Measurements from ENCODE around the gene KLHL3. TPM values are rescaled to one million over a fixed set of nuclear protein-coding genes. Genes with fewer than 3 reads are reported as not detected.

Gene KLHL3
- total and polyA plus RNA-seq, 4 donors = 0.91 to 8.8 (median 3.7) TPM

GRCh38 chr5:137703565-137703964 is 32.3 kb downstream of the KLHL3 start:
- TF ChIP-seq JUND (IDR thresholded peaks at IDR 0.05) (no peak), HNF4A (conservative IDR thresholded peaks at IDR 0.05) (no peak), RAD21 (IDR thresholded peaks at IDR 0.05) (no peak), EGR1 (IDR thresholded peaks at IDR 0.05; ENCODE audit: low read depth in 2 of 2) (no peak), FOXA1 (IDR thresholded peaks at IDR 0.05) (no peak), SP1 (IDR thresholded peaks at IDR 0.05) (no peak), TAF1 (conservative IDR thresholded peaks at IDR 0.05) (no peak), FOXA2 (IDR thresholded peaks at IDR 0.05) (no peak), GABPA (IDR thresholded peaks at IDR 0.05 in 1 of 2, conservative IDR thresholded peaks at IDR 0.05 in 1 of 2) (no peak), YY1 (IDR thresholded peaks at IDR 0.05) (no peak), CTCF (IDR thresholded peaks at IDR 0.05; ENCODE audit: low read depth, low read length, missing input control) (no peak), ATF3 (IDR thresholded peaks at IDR 0.05) (no peak), NR2F2 (IDR thresholded peaks at IDR 0.05) (no peak), ZBTB33 (IDR thresholded peaks at IDR 0.05) (no peak), HNF4G (IDR thresholded peaks at IDR 0.05) (no peak), RXRA (IDR thresholded peaks at IDR 0.05) (no peak)
- TF ChIP-seq, protein P1, sequence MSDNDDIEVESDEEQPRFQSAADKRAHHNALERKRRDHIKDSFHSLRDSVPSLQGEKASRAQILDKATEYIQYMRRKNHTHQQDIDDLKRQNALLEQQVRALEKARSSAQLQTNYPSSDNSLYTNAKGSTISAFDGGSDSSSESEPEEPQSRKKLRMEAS (IDR thresholded peaks at IDR 0.05) = no peak
- TF ChIP-seq, protein P2, sequence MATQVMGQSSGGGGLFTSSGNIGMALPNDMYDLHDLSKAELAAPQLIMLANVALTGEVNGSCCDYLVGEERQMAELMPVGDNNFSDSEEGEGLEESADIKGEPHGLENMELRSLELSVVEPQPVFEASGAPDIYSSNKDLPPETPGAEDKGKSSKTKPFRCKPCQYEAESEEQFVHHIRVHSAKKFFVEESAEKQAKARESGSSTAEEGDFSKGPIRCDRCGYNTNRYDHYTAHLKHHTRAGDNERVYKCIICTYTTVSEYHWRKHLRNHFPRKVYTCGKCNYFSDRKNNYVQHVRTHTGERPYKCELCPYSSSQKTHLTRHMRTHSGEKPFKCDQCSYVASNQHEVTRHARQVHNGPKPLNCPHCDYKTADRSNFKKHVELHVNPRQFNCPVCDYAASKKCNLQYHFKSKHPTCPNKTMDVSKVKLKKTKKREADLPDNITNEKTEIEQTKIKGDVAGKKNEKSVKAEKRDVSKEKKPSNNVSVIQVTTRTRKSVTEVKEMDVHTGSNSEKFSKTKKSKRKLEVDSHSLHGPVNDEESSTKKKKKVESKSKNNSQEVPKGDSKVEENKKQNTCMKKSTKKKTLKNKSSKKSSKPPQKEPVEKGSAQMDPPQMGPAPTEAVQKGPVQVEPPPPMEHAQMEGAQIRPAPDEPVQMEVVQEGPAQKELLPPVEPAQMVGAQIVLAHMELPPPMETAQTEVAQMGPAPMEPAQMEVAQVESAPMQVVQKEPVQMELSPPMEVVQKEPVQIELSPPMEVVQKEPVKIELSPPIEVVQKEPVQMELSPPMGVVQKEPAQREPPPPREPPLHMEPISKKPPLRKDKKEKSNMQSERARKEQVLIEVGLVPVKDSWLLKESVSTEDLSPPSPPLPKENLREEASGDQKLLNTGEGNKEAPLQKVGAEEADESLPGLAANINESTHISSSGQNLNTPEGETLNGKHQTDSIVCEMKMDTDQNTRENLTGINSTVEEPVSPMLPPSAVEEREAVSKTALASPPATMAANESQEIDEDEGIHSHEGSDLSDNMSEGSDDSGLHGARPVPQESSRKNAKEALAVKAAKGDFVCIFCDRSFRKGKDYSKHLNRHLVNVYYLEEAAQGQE (IDR thresholded peaks at IDR 0.05) = no peak
- no peak overlapping the region for H3K4me3 ChIP-seq (ENCODE audit: low read depth in 1 of 3, low read length in 3 of 3)
- no peak overlapping the region for H3K9ac ChIP-seq (ENCODE audit: low read depth in 1 of 2, low read length in 2 of 2)
- H3K4me1 ChIP-seq (ENCODE audit: control insufficient read depth in 4 of 4, insufficient read depth in 4 of 4, low read length in 3 of 4) = no peaks in the 10 kb centered on the region
- no peaks in the 10 kb centered on the region for H3K27me3 ChIP-seq (ENCODE audit: control insufficient read depth in 4 of 4, insufficient read depth in 4 of 4, low read length in 3 of 4)
- no peak for DNase-seq (ENCODE audit: low spot score)
- H3K9me3 ChIP-seq (ENCODE audit: control insufficient read depth in 4 of 4, low read length in 3 of 4) = no peaks in the 10 kb centered on the region
- no peaks in the 10 kb centered on the region for H3K36me3 ChIP-seq (ENCODE audit: control insufficient read depth in 4 of 4, insufficient read depth in 3 of 4, low read depth in 1 of 4, low read length in 3 of 4)
- no peak overlapping the region for H3K27ac ChIP-seq (ENCODE audit: low read depth in 1 of 2, low read length in 2 of 2)
- 96% methylated on average over 5 of the region's 5 CpGs for WGBS

All from liver (tissue), 9 donors.